Astrocyte of the spinal cord (primary cell): ENCODE data around the gene TYRO3.

Experiments used
- DNase-seq: peaks from one replicate; pipeline ENCODE4 v3.0.0; 2011; ENCODE audit warnings: low read depth, low spot score
- H3K4me3 ChIP-seq: 2 replicates; pipeline ENCODE4 v1.5.1; 2011; ENCODE audit warnings: low read depth, mild to moderate bottlenecking, low read length, moderate library complexity
- CTCF ChIP-seq: IDR thresholded peaks from 2 replicates; pipeline ENCODE4 v1.5.1; 2012; ENCODE audit warnings: low read depth, mild to moderate bottlenecking, low read length, inconsistent platforms
- in situ Hi-C: cut with HindIII; loops from 2 replicates; pipeline ENCODE4 v1.10.0; 2017; ENCODE audit warnings: low sequenced_read_pairs

TYRO3 gene

GRCh38 chr15:41629463-41629862 lies 70.5 kb downstream of the TYRO3 start:
- in situ Hi-C loops = no loop called here
- TF ChIP-seq CTCF = no peak
- no peak overlapping the region for H3K4me3 ChIP-seq
- no peak for DNase-seq

GRCh38 chr15:41629883-41630282 lies 70.9 kb downstream of the TYRO3 start:
- no peak for TF ChIP-seq CTCF
- DNase-seq = no peak
- H3K4me3 ChIP-seq = no peak overlapping the region
- in situ Hi-C loops = no loop called here

- no peak overlapping the region for H3K4me3 ChIP-seq
- no peak for DNase-seq
- TF ChIP-seq CTCF = no peak
- in situ Hi-C loops = no loop called here
Observed at GRCh38 chr15:41630616-41631217, 71.7 kb downstream of the TYRO3 start.

- no peak overlapping the region for H3K4me3 ChIP-seq
- TF ChIP-seq CTCF = no peak
- in situ Hi-C loops = no loop called here
- no peak for DNase-seq
Observed at GRCh38 chr15:41631880-41632470, 73.0 kb downstream of the TYRO3 start.
